Stimulated activated CD8-positive, alpha-beta memory T cell treated with anti-CD3 and anti-CD28 coated beads, Interleukin-7, amount 100 ng/mL, for 48 hours (primary cell): Measurements from ENCODE around the gene PGF.
"Not testable (repeated sequence)": the region's sequence is repeated elsewhere in the genome, so short reads cannot be mapped to it uniquely, and the experiment has no call there.

Experiments
- DNase-seq, 2 donors: peaks; one replicate each; pipeline ENCODE4 v3.0.0-alpha.2; 2020; ENCODE audit warnings: low read depth in 1 of 2; ENCODE audit errors: extremely low read depth in 1 of 2

The PGF gene

DNA sequence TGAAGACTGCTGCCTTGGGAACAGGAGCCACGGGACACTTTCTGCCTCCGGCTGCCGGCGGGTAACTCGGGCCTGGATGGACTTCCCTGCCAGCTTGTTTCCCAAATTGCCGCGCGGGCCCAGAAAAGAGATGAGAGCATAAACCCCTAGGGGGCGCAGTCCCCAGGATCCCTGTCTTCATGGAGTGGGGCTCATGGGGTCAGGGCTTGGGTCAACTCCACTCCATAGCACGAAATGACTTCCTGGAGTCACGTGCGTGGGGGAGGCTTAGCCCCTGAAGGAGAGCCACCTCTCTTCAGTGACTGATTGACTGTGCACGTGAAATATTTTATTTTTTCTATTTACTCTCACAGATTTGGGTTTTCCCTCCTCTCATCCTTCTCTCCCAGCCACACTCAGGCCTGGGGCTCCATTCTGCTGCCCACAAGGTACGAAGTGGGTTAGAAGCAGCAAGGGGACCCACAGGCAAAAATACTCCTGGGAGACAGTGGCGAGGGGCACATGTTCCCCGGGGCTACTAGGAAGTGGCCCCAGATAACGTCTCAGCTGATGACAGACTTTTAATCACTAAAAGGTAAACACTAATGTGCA, 10.0 kb downstream of the PGF start:
- no peak for DNase-seq

DNA sequence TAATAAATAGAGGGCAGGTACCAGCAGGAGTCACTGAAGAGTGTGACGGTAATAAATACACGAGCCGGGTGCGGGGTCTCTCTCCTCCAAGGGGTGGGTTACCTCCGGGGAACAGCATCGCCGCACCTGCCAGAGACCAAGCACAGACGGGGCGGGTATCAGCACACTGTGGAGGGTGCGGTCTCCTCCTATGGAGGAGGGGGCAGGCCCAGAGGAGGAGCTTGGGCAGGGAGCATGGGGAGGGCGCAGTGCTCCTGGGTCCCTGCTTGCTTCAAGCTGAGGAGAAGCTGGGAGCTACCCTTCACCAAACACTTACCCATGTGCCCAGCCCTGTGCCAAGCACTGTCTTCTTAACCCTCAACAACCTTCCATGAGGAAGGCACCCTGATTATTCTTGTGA, 12.8 kb downstream of the PGF start:
- no peak for DNase-seq

DNA sequence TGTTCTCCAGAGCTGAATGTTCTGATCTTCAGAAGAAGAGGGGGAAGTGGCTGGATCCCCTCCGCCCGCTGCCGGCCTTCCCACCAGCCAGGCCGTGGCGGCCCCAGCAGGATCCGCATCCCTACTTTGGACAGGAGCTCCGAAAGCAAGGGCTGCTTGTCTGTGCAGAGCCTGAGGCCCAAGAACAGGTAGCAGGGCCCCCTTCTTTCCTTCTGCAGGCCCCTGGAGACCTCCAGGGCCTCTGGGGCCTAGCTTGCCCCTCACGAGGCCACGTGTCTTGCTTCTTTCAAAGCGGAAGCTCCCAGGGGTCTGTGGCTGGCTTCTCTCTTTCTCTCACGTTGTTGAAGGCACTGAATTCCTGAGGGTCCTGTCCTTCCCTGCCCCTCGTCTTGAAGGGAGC, 13.2 kb downstream of the PGF start:
- no peak for DNase-seq

DNA sequence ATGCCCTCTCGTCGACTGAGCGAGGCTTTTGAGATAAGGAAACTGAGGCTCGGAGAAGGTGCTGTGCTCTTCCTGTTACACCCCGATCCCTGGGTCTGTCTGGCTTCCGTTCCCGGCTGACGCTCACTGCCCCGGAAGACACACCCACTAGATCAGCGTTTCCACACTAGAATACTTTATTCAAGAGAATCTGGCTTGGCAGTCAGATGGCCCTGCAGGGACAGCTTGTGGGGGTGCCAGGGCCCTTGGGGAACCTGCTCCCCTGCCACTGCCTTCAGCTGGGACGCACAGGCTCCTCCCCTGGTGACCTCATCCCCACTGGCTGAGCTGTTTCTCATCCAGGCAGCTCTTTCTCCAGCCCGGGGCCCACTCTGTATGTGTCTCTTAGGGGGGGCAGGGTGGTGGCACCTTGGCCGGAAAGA, 13.7 kb downstream of the PGF start:
- peak; percentile 37 to 70 for DNase-seq

DNA sequence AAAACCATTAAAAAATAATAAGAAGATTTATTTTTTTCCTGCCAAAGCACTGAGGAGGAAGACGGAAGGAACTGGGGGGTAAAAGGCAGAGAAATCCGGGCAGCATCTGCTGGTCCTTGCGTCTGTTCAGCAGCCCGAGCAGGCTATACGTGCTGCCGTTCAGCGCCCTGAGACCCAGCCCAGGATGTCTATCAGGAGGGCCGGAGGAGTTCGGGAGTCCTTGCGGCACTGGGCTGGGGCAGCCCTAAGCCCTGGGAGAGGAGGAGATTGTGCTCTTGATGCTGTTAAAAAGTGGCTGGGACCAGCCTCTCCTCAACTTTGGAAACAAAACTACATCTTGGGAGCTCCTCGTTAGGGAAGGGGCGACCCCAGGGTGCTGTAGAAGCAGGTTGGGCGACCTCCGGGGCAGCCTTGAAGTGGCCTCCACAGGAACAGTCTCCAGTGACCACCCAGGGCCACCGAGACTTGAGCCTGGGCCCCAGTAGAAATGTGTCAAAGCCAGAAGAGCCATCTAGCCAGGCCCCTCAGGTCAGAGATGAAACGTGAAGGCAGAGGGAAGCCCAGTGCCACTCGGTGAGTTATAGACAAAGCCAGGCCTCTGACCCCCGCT, 14.3 kb downstream of the PGF start:
- no peak for DNase-seq

DNA sequence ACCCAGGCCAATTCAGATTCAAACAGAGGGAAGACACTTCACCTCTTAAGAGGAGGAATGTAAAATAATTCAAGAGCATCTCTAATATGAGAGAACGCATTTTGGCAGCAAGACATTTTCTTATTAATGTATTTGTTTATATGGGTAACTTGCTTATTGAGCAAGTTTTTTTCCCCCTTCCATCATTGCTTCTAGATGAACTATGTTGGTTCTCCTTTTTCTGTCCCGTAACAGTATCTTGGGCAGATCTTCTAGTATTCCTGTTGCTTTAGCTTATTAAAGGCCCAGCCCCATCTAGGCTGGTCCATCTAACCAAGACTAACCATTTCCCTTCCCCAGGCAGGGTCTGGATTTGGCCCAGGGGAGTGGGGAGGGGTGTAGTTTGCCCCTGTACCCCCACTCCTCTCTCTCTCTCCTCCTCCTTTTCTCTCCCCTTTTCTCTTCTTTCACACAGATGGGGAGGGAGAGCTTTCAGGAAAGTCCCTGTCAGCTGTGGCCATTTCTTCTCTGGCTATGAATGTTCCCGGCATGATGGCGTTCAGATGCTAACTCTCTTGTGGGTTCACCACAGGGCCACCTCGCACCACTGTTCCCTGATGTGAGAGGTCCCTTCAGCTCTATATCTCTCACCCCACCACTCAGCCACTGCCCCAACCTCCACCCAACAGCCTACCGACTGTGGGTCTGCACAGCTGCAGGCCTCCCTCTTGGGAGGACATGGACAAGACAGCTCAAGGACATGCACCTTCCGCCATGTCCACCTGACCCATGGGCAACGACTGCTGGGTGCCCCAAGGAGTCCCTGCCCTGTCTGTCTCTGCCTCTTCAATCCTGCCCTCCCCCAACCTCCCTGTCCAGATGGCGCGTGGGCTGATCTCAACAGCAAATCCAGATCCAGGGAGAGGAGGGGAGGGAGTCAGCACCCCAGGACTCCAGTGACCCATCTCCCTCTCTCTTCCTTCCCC, 16.6 kb downstream of the PGF start:
- no peak for DNase-seq

DNA sequence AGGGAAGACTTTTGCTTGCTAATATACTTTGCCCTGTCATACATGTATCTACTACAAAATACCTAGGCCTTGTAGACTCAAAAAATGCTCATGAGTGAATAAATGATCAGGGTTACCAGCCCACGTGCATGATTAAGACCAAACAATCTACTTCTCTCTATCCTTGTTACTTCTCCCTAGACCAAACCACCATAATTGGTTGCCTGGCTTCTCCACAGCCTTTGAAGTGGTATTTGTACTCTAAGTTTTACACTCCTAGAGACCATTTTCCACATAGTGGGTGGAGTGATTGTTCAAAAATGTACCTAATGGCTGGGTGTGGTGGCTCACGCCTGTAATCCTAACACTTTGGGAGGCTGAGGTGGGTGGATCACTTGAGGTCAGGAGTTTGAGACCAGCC, 18.2 kb downstream of the PGF start:
- no peak for DNase-seq

DNA sequence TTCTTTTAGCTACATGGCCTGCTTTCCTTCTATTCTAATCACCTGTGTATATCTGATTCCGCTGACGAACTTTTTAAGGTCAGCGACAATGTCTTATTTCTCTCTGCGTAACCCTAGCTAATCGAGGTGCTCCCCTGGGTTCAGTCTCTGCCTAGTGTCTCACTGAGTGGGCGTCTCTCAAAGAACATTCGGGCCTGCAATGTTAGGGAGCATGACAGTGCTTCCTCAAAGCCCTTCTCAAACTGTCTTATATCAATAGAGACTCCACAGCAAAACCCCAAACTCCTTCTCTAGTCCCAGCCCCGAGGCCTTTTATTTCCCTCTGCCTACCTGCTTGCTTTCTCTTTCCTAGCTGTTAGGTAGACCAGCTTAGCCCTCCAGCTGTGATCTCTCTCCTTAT, 18.7 kb downstream of the PGF start:
- DNase-seq = no peak

DNA sequence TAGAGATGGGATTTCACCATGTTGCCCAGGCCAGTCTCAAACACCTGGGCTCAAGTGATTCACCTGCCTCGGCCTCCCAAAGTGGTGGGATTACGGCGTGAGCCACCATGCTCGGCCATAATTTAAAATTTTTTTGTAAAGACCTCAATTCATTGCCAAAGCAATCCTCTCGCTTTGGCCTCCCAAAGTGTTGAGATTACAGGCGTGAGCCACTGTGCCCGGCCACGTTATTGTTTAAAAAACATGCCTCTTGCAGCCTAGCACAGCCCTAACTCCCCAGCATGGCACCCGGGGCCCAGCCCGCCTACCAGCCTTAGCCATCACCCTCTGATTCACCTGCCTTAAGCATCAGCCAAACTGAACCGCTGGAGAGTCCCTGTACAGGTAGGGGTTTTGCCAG, 19.2 kb downstream of the PGF start:
- no peak for DNase-seq

DNA sequence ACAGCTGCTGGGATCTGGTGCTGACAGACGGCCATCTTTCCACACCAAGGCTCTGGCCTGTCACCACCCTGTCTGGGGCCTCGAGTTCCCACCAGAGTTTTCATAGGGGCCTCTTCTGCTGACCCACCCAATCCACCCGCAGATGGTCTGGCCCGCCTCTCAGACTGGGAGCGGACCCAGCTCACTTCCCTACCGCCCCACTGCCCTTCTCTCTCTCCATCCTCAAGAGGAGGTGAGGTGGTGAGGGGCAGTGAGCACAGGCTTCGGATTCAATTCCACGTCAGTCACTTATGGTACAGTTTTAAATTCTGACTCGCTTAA, 20.1 kb downstream of the PGF start:
- no peak for DNase-seq

DNA sequence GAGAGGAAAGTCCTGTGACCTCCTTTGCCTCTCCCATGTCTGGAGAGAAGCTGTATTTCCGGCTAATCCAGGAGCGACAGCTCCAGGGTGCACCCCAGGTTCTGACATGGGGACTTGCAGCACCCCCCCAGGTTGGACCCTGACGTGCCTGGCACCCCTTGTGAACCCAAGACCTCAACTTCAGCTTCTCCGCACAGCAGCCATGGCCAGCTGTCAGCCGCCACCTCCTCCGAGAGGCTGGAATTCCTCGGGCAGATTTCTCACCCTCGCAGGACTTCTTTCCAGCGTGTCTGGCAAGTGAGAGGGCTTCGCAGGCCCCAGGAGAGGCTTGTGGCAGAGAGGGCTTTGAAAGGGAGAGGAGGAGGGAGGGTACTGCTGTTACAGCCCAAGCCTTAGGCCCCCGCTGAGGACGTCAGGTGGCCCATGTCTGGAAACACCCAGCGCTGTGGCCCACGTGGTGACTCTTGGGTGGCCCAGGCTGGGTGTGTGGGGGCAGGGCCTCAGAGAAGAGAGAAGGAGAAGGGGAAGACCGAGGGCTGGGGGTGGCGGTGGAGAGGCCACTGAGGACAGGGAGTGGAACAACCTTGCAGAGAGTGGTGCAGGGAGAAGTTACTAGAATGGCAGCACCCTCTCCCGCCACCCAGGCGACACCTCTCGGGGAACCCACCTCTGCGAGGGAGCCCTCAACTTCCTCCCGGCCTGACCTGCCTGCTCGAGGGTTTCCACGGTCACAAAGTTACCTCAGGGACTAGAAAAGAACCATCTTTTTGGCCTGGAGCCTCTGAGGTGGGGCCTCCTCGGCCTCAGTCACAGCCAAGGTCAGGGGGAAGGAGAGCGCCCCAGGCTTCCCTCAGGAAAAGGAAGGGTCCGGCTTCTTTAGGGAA, 20.7 kb downstream of the PGF start:
- no peak for DNase-seq

DNA sequence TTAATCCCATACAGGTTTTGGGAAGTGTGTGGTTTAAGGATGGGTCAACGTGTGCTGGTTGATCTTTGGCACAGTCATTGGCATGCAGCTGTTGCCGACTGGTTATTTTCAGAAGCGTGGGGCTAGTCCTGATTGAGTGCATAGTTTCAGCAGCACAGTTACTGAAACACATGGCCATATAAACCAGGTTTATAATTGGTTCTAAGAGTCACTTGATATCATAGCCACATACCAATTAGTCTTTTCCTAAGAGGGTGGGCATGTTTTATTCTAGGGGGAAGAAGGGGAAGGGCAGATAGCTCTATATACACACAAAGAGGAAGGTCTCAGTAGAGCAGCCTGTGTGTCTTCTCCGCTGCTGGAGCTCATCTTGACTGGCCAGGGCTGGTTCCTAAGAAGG, 21.4 kb downstream of the PGF start:
- DNase-seq = no peak

DNA sequence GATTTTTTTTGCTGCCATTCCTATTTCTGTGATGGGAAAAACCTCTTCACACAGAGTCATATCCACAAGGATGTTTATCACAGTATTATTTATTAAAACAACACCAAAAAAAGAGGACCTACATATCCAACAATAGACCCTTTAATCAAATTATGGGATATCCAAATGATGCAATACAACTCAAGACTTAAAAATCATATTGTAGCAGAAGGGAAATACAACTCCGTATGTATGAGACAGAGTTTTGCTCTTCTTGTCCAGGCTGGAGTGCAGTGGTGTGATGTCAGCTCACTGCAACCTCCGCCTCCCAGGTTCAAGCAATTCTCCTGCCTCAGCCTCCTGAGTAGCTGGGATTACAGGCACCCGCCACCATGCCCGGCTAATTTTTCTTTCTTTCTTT, 22.5 kb downstream of the PGF start:
- not testable (repeated sequence) for DNase-seq

DNA sequence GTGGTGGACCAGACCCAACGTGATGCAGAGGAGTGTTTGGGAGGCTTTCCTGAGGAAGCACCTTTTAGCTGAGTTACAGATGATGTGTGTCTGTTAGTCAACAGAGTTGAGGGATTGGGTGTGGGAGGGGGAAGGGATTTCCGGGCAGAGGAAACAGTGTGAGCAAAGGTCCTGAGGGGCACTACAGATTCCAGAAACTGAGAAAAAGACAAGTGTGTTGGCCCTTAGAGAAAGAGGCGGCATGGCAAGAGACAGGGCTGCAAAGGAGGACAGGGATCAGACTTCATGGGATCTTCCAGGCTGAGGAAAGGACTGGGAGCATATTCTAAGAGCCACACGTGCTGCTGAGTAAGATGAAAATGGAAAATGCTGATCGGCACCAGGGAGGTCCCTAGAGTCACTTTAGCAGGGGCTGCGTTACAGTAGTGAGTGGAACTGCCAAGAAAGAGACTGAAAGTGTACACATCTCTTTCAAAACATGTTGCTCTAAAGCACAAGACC, 22.9 kb downstream of the PGF start:
- DNase-seq = no peak

DNA sequence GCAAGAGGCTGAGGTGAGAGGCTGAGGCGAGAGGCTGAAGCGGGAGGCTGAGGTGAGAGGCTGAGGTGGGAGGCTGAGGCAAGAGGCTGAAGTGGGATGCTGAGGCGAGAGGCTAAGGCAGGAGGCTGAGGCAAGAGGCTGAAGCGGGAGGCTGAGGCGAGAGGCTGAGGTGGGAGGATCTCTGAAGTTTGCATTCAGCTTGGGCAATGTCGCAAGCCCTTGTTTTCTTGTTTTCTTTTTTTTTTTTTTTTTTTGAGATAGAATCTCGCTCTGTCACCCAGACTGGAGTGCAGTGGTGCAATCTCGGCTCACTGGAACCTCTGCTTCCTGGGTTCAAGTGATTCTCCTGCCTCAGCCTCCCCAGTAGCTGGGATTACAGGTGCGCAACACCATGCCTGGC, 23.7 kb downstream of the PGF start:
- not testable (repeated sequence) for DNase-seq

DNA sequence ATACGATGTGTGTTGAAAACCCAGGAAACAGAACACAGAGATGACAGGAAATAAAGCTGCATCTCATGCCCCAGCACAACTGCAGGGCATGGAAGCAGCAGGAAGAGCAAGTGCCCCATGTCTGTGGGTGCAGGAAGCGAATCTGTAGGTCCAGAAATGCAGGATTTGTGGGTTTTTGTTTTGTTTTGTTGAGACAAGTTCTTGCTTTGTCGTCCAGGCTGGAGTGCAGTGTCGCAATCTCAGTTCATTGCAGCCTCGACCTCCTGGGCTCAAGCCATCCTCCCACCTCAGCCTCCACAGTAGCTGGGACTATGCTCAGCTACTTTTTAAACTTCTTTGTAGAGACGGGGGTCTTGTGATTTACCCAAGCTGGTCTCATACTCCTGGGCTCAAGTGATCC, 26.2 kb downstream of the PGF start:
- DNase-seq = no peak

DNA sequence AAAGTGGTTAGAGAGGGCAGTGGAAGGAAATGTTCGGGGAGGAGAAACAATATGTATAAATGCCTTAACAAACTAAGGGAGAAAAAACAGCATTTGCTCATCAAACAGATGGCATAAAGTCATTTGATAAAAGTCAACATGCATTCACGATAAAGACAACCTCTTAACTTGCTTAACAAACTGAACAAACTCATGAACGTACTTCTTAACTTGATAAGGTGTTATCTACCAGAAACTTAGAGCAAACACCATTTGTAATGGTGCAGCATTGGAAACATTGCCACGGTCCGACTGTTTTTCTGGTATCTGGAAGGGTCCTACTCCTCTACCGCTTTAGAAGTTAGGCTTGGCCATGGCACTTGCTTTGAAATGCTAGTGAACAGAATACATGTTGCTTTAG, 28.2 kb downstream of the PGF start:
- no peak for DNase-seq

DNA sequence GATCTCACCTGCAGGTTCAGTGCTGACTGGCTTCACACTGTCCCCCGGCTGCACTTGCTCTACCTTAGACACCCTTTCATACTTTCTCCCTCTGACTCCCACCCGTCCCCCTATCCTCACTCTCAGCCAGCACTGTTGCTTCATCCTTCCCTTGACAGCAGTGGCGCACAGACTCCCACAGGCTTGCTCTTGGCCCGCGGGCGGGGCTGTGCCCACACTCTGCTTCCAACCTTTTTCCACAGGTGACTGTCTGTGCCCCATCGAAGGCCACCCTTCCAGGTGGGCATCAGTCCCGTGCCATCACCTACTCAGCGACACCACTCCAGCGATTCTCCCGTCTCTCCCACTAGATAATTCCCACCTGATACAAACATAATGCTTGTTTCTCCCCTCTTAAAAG, 31.3 kb downstream of the PGF start:
- DNase-seq = no peak

DNA sequence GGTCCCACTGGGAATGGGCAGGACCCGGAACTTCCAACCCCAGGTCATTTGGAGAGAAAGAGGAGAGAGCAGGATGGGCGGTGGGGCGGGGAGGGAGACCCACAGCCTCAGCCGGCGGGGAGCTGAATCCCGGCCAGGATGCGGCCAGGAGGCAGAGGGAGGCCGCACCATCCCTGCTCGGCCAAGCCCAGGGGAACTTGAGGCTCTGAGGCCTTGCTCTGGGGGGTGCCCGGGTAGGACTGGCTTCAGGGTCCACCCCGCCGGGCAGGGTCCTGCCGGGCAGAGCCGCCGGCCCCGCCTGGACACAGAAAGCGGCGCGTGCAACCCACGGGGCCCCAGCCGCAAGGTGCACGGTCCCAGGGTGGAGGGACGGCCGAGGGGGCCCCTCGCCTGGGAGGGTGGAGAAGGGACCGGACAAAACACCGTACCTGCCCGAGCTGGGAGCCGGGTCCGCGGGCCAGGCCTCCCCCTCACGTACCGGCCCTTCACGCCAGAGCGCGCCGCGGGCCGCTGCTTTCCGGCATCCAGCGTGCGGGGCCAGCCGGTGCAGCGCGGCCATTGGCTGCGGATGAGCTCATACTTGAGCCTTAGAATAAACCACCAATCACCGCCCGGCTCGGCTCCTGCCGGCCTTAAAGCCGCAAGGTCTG, 32.5 kb downstream of the PGF start, which contains the start of gene RPS6KL1:
Gene RPS6KL1, minus strand, starts transcription at position 509 of the 650 bp plus-strand sequence. CDS start 1,719 bp downstream, outside the sequence.
- peak; percentile 45 to 61 for DNase-seq

DNA sequence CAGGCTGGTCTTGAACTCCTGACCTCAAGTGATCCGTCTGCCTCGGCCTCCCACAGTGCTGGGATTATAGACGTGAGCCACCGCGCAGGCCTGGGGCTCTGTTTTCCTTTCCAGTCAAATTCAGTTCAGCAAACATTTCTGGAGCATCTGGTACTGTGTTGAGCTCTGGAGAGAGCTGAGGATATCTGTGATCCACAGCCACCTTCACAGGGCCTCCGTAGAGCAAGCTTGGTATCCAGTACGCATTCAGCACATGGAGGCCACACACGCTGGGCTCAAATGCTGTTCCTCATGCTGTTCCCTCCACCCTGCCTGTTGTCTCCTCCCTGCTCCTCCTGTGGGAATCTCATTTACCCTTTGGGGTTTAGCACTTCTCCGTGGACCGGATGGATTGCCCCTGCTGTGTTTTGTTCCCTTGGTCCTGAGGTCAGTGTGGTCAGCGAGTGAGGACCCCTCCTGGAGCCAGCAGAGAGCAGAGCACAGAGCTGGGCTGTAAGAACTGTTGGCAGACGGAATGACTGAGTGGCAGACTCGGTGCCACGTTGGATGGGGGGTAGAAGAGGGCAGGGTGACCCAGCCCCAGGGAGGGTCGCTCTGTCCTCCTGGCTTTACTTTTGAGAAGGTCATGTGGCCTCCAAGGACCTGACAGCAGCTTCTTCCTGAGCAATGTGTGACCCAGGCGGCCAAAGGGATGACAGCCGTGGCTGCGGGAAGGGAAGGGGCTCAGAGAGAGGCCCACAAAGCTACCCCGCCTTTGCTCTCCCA, 33.2 kb downstream of the PGF start:
- DNase-seq = no peak
